HFF-Myc (cell line): ENCODE measurements around the gene ACTN1.
A peak's percentile ranks its signal among the peaks of the same experiment; 100 is the strongest.

ENCODE experiments used
- DNase-seq: peaks from one replicate; pipeline ENCODE4 v3.0.0-alpha.2; 2011; ENCODE audit warnings: low read depth; ENCODE audit errors: extremely low read depth
- H3K4me3 ChIP-seq: replicated peaks from 2 replicates; pipeline ENCODE4 v1.5.1; 2011; ENCODE audit warnings: low read depth, mild to moderate bottlenecking, control low read depth, low read length
- TF ChIP-seq, protein P1 (sequence below): IDR thresholded peaks from 2 replicates; pipeline ENCODE4 v1.5.1; 2012; ENCODE audit warnings: mild to moderate bottlenecking, low read depth, low read length, control low read depth; ENCODE audit errors: missing control alignments

Gene ACTN1

DNA sequence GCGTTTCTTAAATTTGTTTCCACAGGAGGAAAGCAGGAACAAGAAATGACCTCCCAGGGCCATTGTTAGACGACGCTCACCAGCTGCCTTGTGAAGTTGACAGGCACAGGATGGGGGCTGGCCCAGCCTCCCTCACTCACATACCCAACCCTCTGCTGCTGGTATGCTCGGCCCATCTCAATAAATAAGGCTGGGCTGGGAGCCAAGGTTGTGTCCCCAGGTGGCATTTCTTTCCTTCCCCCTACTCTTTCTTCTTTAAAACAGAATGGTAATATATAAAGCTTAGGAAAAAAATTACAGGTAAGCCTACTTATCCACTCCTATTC lies 93.0 kb downstream of the ACTN1 start:
- no peak overlapping the region for H3K4me3 ChIP-seq
- no peak for DNase-seq
- TF ChIP-seq, protein P1, sequence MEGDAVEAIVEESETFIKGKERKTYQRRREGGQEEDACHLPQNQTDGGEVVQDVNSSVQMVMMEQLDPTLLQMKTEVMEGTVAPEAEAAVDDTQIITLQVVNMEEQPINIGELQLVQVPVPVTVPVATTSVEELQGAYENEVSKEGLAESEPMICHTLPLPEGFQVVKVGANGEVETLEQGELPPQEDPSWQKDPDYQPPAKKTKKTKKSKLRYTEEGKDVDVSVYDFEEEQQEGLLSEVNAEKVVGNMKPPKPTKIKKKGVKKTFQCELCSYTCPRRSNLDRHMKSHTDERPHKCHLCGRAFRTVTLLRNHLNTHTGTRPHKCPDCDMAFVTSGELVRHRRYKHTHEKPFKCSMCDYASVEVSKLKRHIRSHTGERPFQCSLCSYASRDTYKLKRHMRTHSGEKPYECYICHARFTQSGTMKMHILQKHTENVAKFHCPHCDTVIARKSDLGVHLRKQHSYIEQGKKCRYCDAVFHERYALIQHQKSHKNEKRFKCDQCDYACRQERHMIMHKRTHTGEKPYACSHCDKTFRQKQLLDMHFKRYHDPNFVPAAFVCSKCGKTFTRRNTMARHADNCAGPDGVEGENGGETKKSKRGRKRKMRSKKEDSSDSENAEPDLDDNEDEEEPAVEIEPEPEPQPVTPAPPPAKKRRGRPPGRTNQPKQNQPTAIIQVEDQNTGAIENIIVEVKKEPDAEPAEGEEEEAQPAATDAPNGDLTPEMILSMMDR, result no peak

DNA sequence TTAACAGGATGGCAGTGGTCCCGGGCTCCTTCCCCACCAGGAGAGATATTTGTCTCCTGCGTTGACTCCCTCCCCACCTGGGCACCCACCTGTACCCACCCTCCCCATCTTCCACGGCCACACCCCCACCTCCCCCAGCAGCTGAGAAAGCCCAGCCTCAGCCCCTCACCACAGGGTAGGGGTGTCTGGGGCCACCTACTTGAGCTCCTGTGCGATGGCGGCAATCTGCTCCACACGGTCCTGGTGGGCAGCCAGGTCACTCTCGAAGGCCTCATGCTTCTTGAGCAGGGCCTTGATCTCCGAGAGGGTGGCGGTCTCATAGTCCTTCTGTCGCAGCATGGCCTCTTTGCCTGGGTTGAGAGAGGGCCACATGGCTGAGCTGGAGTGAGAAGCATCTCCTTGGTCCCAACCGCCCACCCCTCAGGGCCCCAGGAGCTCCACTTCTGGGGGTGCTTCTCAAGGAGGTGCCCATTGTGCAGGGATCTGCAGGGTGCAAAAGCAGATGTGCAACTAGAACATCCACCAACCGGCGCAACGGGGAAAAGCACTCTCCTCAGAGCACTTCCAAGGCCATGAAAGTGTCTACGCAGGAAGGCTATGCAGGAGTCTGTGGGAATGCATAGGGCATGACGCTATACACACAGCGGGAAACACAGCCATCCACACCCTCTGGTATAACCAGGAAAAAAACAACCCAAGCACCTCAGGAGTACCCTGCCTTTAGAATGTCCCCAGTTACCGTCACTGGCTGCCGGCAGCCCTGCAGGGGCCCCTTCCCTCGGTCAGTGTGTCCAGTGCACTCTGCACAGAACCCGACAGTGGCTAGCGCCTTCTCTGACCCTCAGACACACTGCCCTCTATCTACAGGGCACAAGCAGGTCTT lies 93.6 kb downstream of the ACTN1 start:
- no peak overlapping the region for H3K4me3 ChIP-seq
- DNase-seq, result no peak
- TF ChIP-seq, protein P1, result no peak

DNA sequence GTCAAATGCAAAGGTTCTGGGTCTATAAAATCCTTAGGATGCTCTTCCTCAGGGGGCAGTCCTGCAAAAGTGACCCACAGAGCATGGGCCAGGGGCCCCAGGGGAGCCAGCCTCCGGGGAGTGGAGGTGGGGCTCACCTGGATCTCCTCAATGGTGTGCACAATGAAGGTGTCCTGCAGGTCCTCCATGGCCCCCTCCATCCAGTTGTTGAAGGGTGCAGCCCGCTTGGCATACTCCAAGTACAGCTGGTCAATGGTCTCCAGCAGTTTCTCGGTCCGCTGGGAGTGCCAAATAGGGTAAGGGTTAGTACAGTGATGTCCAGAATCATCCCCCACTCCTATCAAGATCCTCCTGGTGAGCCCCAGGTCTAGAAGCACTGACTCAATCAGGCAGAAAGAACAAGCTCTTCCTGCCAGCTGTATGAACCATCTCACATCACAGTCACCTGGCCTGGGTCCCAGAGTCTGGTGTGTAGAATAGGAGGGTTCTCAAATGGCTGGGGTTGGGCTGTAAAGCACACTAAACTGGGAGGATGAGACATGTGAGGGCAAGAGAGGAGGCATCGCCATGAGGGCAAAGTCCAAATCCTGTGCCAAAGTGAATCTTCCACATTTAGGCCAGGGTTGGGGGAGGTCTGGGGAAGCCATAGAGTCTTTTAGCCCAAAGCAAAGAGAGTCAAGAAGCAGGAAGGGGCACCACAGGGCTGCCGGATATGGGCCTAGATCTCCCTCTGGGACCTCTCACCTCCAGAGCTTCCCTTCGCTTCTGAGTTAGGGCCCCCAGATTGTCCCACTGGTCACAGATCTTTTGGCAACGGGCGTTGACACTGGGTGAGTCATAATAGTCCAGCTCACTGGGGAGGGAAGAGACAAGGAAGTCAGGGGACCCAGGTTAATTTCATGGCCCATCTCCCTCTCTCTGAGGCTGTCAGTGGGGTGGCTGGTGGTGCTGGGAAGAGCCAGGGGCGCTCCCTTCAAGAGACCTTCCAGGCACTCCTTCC lies 94.8 kb downstream of the ACTN1 start:
- DNase-seq, result peak; percentile 25
- TF ChIP-seq, protein P1, result no peak
- H3K4me3 ChIP-seq, result no peak overlapping the region

DNA sequence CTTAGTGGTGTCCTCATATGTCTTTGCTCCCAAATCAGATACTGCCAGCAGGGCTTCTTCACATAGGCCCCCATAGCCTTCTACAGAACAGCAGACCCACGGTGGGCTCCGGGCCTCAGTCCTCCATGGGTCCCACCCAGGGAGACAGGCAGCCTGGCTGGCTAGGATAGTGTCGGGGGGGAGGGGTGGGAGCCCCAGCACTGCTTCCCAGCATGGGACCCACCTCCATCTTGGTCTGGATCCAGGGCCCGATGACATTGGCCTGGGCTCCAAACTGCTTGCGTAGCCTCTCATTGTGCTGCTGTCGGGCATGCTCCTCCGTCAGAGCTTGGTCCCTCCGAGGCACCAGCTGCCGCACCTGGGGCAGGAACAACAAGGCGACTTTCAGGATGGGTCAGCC lies 96.9 kb downstream of the ACTN1 start:
- no peak for DNase-seq
- TF ChIP-seq, protein P1, result no peak
- no peak overlapping the region for H3K4me3 ChIP-seq

DNA sequence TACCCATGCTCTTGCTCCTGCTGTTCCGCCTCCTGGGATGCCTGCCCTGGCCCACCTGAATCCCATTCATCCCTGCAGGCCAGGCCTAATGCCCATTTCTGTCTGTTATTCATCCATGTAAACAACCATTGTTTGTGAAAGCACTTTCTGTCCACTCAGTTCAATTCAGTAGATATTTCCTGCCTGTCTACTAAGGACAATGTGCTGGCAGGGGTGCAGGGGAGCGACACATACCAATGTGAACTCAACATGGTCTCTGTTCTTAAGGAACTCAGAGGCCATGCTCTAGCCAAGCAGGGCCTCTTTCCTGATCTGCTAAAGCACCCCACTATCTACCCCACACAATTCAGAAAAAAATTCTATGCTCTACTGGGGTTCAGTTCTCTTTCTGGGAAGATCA lies 97.7 kb downstream of the ACTN1 start:
- no peak for DNase-seq
- H3K4me3 ChIP-seq, result no peak overlapping the region
- TF ChIP-seq, protein P1, result no peak

DNA sequence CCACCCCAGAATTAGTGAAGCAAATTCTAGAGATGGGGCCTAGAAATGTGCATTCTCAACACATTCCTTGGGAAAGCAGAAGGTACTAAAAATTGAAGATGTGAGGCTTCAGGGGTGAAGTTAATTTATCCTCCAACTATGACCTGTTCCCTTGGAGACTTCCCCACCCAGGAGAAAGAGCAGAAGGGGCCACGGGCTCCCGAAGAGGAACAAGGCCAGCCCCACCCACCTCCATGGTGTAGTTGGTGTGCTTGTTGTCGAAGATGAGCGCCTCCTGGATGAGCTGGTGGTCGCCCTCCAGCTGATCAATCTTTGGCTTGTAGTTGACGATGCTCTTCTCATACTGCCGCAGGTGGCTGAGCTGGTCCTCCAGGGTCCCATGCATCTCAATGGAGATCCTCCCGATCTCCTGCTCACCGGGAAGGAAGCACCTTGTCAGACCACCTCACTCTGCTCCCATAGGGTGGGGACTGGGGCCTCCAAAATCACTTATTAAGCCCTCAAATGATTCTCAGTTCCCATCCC lies 98.5 kb downstream of the ACTN1 start:
- DNase-seq, result no peak
- no peak overlapping the region for H3K4me3 ChIP-seq
- TF ChIP-seq, protein P1, result no peak
